ENCODE measurements around the gene BMPR1A.

DNA sequence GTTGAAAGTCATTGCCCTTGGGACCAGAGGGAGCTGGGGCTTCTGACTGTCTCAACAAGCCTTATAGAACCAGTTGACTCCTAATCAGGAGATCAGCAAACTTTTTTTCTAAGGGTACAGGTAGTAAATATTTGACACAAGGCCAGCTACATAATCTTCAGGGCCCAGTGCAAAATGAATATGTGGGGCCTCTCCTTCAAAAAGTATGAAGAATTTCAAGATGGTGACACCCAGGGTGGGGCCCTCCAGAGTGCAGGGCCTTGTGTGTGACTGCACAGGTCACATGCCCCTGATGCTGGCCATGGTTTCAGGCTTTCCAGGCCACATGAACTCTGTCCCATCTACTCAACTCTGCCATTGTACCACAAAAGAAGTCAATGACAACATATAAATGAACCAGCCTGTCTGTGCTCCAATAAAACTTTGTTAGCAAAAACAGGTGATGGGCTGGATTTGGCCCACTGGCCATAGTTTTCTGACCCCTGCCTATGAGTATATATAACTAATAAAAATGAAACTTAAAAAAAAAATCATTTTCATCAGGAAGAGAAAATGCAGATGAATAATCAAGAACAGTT lies 194.9 kb downstream of the BMPR1A start:
- TF ChIP-seq, protein P1, sequence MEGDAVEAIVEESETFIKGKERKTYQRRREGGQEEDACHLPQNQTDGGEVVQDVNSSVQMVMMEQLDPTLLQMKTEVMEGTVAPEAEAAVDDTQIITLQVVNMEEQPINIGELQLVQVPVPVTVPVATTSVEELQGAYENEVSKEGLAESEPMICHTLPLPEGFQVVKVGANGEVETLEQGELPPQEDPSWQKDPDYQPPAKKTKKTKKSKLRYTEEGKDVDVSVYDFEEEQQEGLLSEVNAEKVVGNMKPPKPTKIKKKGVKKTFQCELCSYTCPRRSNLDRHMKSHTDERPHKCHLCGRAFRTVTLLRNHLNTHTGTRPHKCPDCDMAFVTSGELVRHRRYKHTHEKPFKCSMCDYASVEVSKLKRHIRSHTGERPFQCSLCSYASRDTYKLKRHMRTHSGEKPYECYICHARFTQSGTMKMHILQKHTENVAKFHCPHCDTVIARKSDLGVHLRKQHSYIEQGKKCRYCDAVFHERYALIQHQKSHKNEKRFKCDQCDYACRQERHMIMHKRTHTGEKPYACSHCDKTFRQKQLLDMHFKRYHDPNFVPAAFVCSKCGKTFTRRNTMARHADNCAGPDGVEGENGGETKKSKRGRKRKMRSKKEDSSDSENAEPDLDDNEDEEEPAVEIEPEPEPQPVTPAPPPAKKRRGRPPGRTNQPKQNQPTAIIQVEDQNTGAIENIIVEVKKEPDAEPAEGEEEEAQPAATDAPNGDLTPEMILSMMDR (IDR thresholded peaks at IDR 0.05): no peak
- no peak for TF ChIP-seq POLR2A (IDR thresholded peaks at IDR 0.05)
